Fibroblast of the aortic adventitia (primary cell): Measurements from ENCODE around the gene MYH2. TPM values are rescaled to one million over a fixed set of nuclear protein-coding genes. Genes with fewer than 3 reads are reported as not detected.

ENCODE experiments used
- DNase-seq: peaks from one replicate; pipeline ENCODE4 v3.0.0-alpha.2; 2010; ENCODE audit warnings: low read depth
- H3K4me3 ChIP-seq: 2 replicates; pipeline ENCODE4 v1.5.1; 2011; ENCODE audit warnings: low read depth, mild to moderate bottlenecking, control low read depth, low read length, moderate library complexity
- total RNA-seq: library from RNA; depleted of rRNA; stranded (reverse); fragments of >200 nt; gene quantifications from 2 replicates; pipeline ENCODE4 v1.2.3, GENCODE V29; 2012; ENCODE audit warnings: low replicate concordance
- TF ChIP-seq, protein P1 (sequence below): IDR thresholded peaks from 2 replicates; pipeline ENCODE4 v1.5.1; 2011; ENCODE audit warnings: mild to moderate bottlenecking, low read length, control low read depth, inconsistent platforms; ENCODE audit not compliant: insufficient read depth

The MYH2 gene
- total RNA-seq, 1 donor = not detected

DNA sequence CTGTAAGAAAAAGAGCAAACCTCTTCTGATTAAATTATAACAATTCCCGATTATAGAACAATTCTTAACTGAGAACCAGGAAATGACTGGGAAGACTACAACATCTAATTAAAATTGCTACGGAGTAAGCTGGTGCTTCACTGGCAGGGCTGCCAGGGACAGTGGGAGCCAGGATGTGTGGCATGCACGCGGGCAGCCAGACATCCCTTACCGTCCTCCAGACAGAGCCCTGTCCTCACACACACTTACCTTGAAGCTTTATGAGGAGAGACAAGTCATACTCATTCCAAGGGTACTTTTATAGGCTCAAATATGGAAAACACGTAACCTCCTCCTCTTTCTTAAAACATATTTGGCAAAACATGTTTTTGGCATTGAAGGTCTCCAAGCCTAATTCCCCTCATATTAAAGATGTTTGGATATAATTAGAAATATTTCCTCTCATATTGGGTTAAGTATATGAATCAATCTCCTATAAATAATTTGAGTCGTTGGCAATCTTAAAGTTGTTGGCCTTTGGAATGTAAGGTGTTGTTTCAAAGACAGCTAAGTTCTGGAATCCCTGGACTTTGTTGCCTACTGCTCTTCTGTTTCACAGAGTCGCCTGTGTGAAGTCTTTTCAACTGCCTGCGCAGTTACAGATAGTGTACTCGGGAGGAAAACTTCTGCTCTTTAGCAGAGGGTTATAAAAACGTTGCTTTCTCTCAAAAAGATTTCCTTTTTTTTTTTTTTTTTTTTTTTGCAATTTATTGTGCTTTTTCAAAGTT, 31.0 kb downstream of the MYH2 start, which contains the start of gene MYH1:
MYH1 (minus strand) TSS at position 272 of the 767 bp plus-strand sequence. CDS start 1,900 bp downstream, outside the sequence.
- DNase-seq = no peak
- TF ChIP-seq, protein P1, sequence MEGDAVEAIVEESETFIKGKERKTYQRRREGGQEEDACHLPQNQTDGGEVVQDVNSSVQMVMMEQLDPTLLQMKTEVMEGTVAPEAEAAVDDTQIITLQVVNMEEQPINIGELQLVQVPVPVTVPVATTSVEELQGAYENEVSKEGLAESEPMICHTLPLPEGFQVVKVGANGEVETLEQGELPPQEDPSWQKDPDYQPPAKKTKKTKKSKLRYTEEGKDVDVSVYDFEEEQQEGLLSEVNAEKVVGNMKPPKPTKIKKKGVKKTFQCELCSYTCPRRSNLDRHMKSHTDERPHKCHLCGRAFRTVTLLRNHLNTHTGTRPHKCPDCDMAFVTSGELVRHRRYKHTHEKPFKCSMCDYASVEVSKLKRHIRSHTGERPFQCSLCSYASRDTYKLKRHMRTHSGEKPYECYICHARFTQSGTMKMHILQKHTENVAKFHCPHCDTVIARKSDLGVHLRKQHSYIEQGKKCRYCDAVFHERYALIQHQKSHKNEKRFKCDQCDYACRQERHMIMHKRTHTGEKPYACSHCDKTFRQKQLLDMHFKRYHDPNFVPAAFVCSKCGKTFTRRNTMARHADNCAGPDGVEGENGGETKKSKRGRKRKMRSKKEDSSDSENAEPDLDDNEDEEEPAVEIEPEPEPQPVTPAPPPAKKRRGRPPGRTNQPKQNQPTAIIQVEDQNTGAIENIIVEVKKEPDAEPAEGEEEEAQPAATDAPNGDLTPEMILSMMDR = no peak
- H3K4me3 ChIP-seq = no peak within 1 kb of the TSS

DNA sequence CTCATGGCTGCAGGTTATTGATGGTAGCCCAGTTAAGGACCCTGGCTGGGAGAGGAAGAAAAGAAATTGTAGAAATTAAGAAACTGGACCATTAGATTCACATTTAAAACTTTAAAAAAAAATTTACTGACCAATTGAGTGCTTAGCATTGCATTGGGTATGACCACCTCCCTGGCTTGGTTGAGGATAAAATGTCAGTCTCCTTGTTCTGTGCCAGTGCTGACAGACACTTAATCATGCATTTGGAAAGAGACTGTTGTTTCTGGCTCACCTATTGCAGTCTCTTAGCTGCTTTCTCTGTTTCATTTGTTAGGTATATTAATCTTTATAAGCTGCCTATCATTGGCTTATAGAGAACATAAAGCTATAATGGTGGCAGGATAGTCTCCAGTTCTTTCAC, 32.8 kb downstream of the MYH2 start:
- TF ChIP-seq, protein P1 = no peak
- no peak overlapping the region for H3K4me3 ChIP-seq
- DNase-seq = no peak

- no peak for DNase-seq
- TF ChIP-seq, protein P1 = no peak
- H3K4me3 ChIP-seq = no peak overlapping the region
Observed at GRCh38 chr17:10516065-10516464, 33.4 kb downstream of the MYH2 start.

- no peak overlapping the region for H3K4me3 ChIP-seq
- peak; percentile 55 for DNase-seq
- TF ChIP-seq, protein P1 = no peak
Observed at GRCh38 chr17:10513299-10514067, 36.0 kb downstream of the MYH2 start.

DNA sequence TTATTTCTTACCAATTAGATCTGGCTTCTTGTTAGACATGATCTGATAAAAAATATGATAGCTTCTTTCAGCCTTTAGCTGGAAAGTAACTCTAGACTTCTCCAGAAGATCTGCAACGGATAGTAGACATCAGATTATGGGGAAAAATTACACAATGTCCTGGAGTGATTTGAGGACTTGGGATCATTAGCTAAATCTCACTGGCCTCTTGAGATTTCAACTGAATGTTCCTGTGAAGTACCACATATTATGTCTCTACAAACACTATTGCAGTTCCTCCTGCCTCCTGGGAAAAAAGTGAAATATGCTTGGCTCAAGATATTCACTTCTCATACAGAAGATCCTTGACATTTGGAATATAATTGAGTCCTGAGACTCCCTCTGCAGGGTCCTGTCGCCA, 36.6 kb downstream of the MYH2 start:
- H3K4me3 ChIP-seq = no peak overlapping the region
- DNase-seq = no peak
- TF ChIP-seq, protein P1 = no peak

- TF ChIP-seq, protein P1 = no peak
- DNase-seq = no peak
- H3K4me3 ChIP-seq = no peak overlapping the region
Observed at GRCh38 chr17:10499950-10500349, 49.5 kb downstream of the MYH2 start.
